Glomerular endothelial cell (primary cell): ENCODE data around the gene SYCE3. TPM values are rescaled to one million over a fixed set of nuclear protein-coding genes. Genes with fewer than 3 reads are reported as not detected.

ENCODE experiments used
- DNase-seq: peaks from one replicate; pipeline ENCODE4 v3.0.0-alpha.2; 2011; ENCODE audit warnings: low read depth, low spot score; ENCODE audit errors: extremely low read depth
- total RNA-seq: library from RNA; depleted of rRNA; stranded (reverse); fragments of >200 nt; gene quantifications from 2 replicates; pipeline ENCODE4 v1.2.3, GENCODE V29; 2015

Gene SYCE3
- total RNA-seq, 1 donor from 2014 or later = 2.6 TPM

DNA sequence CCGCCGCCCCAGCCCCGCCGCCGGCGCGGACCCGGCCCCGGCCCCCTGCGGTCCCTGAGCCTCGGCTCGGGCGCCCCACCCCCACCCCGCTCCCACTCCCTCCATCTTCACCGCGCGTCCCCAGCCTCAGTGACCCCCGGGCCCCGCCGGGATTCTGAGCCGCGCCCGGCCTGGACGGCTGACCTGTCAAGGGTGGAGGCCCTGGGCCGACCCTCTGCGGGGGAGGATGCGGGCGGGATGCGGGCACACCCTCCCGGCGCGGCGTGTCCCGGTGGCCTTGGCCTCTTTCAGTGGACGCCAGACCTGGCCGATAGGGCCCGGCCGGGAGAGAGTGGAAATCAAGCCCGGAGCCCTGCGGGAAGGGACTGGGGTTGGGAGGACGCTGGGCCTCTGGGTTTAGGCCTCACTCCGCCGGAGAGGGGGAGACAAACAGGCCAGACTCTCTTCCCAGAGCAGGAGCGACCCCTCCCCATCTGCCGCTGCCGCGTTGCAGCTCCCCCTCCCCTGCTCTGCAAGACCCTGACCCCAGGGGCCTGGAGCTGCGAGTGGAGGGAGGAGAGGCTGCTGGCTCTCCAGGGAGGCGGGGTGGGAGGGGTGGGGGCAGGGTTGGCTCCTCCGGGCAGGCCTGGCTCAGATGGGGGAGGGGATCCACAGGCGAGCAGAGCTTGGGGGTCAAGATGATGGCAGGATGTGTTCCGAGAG is 38.4 kb upstream of the SYCE3 start:
- DNase-seq = no peak

- no peak for DNase-seq
These were observed 37.8 kb upstream of the SYCE3 start, which contains the start of gene MAPK8IP2 for GRCh38 chr22:50600538-50600937. Gene MAPK8IP2 (plus strand): TSS chr22:50600793. CDS start chr22:50600819, 26 bp downstream.

GRCh38 chr22:50599816-50600455 is 37.2 kb upstream of the SYCE3 start:
- no peak for DNase-seq

GRCh38 chr22:50597097-50597496 is 34.4 kb upstream of the SYCE3 start:
- DNase-seq = no peak

- DNase-seq = no peak
These were observed 32.5 kb upstream of the SYCE3 start for GRCh38 chr22:50595189-50595588.

GRCh38 chr22:50587407-50587806 is 24.7 kb upstream of the SYCE3 start:
- no peak for DNase-seq

- no peak for DNase-seq
These were observed 23.7 kb upstream of the SYCE3 start for GRCh38 chr22:50586416-50586815.

DNA sequence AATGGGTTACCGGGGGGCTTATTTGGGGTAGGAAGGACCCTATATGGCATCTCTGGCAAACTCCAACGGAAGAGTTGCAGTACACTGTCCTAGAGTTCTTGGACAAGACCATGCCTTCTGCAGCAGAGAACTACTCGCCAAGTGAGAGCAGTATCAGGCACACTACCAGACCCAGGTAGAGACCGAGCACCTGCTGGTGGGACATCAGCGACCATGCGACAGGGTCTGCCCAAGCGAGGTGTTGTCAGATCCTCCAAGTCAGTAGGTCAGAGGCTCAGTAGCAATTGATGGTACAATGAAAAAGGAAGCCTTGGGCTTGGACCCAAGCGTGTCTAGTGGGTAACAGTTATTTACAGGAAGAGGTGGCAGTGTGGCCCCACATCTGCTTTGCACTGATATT is 23.1 kb upstream of the SYCE3 start:
- DNase-seq = no peak

- no peak for DNase-seq
These were observed 22.5 kb upstream of the SYCE3 start for GRCh38 chr22:50585238-50585637.

DNA sequence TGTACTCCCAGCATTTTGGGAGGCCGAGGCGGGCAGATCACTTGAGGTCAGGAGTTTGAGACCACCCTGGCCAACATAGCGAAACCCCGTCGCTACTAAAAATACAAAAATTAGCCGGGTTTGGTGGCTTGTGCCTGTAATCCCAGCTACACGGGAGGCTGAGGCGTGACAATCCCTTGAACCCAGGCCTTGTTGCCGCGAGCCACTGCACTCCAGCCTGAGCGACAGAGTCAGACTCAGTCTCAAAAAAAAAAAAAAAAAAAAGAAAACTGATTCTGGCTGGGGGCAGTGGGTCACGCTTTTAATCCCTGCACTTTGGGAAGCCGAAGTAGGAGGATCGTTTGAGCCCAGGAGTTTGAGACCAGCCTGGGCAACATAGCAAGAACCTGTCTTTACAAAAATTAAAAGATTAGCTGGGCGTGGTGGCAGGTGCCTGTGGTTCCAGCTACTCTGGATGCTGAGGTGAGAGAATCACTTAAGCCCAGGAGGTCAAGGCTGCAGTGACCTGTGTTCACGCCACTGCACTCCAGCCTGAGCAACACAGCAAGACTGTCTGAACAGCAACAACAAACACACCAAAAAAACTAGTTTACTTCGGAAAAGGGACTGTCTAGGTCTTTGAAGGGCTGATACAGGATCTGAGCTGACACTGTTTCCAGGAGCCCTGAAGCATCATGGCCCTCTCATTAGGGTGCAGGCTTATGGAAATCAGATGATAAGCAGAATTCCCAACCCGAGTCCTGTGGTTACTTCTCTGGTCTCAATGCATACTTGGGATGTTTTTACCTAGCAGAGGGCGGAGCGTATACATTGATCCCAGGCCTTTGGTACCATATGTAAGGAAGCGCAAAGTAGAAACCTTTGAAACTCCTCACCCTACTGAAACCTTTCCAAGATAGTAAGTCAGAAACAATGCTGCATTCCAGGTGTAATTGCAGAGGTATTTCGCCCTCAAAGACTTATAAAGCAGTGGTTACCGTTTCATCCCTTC is 21.7 kb upstream of the SYCE3 start:
- no peak for DNase-seq

GRCh38 chr22:50583294-50583861 is 20.7 kb upstream of the SYCE3 start:
- no peak for DNase-seq

DNA sequence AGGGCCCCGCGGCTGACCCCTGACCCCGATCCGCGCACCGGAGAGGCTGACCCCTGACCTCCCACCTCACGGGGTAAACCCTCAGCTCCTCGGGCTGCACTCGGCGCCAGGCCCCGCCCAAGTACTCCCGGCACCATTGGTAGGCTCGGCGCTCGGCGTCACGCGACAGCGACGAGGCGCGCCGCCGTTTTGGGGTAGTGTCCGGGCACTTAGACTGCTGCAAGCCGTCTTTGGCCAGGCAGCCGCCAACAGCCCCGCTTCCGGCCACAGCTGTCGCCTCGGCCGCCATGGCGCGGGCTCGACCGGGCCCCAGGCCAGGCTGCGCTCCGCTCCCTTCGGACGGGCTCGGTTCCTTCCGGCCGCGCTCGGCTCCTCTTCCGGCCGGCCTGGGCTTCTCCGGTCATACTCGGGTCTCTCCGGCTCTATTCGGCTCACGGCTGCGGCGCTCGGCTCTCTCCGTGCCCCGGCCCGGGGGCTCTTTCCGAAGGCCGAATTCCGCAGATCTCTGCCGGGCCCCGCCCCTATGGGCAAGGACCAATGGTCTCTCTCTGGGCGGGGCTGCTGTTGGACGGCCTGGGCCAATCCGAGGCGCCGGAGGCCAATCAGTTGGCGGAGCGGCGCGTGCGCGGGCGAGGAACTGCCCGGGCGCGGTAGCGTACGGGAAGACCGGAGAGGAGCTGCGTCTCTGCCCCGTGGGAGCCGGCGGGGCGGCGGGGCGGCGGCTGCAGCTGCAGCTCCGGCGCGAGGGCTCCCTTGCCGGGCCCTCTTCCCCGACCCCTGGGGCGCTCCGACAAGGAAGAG is 20.0 kb upstream of the SYCE3 start, which contains the start of gene CHKB:
Gene CHKB, minus strand, starts transcription at position 357 of the 801 bp plus-strand sequence. Its CDS starts 68 bp downstream, at position 289.
- peak; percentile 58 for DNase-seq

DNA sequence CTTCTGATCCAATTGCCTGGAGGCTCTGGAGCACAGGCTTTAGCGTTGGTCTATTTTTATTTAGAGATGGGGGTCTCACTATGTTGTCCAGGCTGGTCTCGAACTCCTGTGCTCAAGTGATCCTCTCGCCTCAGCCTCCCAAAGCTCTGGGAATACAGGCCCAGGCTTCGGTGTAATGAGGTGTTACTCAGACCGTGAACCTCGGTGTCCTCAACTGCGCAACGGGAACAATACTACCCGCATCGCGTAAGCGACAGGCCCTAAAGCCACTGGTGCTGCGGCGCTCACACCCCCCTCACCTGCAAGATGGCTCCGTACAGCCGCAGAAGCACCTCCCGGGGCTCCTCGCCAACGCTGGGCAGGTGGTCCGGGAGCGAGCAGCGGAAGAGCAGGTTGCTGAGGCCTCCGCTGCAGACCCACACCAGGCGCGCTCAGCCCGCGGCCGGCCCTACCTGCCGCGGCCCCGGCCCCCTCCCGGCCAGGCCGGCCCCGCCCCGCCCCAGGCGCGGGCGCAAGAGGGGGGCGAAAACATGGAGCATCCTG is 19.3 kb upstream of the SYCE3 start:
- DNase-seq = no peak

DNA sequence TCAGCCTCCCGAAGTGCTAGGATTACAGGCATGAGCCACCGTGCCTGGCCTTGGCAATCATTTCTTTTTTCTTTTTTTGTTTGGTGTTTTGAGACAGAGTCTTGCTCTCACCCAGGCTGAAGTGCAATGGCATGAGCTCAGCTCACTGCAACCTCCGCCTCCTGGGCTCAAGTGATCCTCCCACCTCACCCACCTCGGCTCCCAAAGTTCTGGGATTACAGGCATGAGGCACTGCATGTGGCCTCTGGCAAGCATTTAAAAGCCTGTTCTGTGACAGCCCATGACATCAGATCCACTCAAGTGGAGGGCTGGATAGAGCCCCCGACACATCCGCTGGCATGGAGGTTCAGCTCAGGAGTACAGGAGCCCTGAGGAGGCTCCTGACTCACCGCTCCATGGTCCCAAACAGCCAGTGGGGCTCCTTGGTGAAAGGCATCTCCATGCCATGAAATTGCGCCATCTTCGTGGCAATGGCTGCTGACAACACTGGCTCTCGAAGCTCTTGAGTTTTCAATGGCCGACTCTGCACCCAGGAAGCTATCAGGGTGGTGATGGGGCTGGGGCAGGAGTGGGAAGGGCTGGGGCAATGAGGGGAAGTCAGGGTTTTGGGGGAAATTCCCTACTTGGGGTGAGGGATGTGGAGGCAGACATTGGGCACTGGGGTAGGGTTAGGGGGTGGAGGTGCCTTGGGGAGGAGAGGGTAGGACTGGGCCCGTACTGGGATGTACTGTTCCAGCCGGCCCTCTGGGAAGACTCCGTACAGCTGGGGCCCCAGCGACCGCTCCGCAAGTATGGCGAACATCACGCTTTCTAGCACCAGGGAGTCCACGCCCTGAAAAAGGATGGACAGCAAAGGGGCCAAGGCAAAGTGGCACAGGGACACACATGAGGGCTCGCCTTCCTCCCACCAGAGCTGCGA is 18.6 kb upstream of the SYCE3 start:
- DNase-seq = no peak

GRCh38 chr22:50579752-50580151 is 17.0 kb upstream of the SYCE3 start:
- DNase-seq = no peak

DNA sequence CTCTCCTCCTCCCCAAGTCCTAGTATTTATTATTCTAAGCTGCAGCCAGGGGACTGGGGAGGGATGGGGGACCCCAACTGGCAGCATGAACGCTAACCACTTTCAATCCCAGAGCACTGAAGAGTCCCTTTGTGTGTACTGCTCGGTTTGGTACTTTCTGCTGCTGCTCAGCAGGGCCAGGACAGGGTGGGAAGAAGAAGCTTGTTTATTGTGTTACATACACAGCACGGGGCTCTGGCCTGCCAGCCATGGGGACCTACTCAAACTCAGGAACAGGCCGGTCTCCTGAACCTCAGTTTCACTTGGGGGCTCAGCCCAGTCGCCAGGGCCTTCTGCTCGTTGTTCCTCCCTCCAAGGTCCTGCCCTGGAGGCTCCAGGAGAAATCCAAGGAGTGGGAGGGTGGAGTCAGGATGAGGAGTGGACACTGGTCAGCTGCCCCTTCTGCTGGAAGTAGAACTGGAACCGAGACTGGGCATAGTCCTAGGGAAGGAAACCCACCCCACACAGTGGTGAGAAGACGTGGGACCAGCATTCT is 16.1 kb upstream of the SYCE3 start:
- DNase-seq = no peak

DNA sequence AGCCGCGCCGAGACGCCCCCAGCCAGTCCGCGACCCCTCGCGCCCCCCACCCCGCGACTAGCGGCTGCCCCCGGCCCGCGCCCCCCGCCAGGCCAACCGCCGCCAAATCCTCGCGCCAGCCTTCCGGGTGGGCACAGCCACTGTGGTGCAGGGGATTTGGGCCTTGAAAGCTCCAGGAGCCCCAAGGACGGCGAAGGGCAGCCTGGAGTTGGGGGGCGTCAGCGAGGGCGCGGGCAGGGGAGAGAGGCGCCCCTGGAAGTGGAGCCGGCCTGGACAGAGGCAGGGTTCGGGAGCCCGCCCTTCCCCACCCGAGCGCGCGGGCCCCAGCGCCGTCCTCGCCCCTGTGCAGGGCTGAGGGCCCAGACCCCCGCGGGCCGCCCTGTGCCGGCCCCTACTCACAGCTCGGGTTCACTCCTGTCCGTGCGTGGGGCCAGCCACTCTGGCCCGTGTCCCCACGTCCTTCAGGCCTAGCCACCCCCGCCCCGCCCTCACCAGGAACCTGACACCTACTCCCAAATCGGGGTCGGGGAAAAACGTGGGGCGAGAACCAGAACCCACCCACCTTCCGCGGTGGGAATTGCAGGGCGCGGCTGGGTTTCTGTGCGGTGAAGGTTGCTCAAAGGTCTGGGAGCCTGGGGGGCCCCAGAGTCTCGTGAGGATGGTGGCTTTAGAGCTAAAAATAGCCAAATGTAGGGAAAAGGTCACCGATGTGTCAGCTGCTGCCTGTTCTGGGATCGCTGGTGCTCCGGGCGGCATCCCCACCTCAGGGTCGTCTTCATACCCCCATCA is 15.5 kb upstream of the SYCE3 start, which contains the start of gene CPT1B:
Gene CPT1B, minus strand, starts transcription at position 441 of the 789 bp plus-strand sequence. CDS start 512 bp downstream, outside the sequence.
- DNase-seq = no peak

- no peak for DNase-seq
These were observed 14.9 kb upstream of the SYCE3 start for GRCh38 chr22:50577697-50577986.
